ENCODE data around the gene INPPL1. TPM values are rescaled to one million over a fixed set of nuclear protein-coding genes. Genes with fewer than 3 reads are reported as not detected.

INPPL1 gene
- total RNA-seq, 1 experiment from 2014 or later, result 214 TPM

DNA sequence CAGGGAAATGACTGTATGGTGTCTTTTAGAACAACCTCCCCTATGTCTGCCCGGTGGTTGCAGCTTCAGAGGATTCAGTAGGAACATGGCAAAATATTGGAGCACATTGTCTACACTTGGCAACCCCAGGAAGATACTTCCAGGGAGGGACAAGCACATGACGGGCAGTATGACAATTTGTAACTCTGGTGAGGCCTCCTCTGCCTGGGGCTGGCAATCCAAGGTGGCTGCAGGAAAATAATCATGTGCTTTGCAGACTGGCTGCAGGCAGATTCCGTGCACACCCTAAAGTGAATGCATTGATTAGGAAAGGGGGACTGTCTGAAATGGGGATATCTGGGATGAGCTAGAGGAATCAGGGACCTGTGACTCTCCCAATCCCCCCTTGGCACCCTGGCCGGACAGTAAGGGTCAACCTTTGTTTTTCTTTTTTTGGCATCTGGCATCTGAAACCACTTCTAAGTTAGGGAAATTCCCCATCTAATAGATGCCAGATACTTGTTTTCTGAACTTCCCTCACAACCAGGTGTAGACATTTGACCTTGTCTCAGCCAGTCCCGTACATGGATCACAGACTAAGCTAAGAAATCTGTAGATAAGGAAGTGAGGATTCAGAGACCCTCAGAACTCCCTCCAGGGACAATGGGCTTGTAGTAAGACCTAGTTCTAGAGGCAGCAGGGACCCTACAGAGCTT, 29.9 kb downstream of the INPPL1 start:
- TF ChIP-seq, protein P1, sequence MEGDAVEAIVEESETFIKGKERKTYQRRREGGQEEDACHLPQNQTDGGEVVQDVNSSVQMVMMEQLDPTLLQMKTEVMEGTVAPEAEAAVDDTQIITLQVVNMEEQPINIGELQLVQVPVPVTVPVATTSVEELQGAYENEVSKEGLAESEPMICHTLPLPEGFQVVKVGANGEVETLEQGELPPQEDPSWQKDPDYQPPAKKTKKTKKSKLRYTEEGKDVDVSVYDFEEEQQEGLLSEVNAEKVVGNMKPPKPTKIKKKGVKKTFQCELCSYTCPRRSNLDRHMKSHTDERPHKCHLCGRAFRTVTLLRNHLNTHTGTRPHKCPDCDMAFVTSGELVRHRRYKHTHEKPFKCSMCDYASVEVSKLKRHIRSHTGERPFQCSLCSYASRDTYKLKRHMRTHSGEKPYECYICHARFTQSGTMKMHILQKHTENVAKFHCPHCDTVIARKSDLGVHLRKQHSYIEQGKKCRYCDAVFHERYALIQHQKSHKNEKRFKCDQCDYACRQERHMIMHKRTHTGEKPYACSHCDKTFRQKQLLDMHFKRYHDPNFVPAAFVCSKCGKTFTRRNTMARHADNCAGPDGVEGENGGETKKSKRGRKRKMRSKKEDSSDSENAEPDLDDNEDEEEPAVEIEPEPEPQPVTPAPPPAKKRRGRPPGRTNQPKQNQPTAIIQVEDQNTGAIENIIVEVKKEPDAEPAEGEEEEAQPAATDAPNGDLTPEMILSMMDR (conservative IDR thresholded peaks at IDR 0.05), result no peak
- peaks cover 38% of the 10 kb centered on the region for H3K27me3 Mint-ChIP-seq (ENCODE audit: low read depth)

More for the DNA sequence above, 29.9 kb downstream of the INPPL1 start:
- no peak overlapping the region for H2BK20ac ChIP-seq (ENCODE audit: low read depth, low read length, poor library complexity, severe bottlenecking)
- peaks cover 4 to 18% of the 10 kb centered on the region in 2 experiments; a peak in 4 of 5 replicates for H3K9me3 Mint-ChIP-seq
- H3K4ac ChIP-seq (ENCODE audit: low read depth, low read length), result no peak overlapping the region
- no peak overlapping the region for H3K9ac ChIP-seq (ENCODE audit: extremely low read depth, insufficient read length, low read length)
- no peak overlapping the region for H2AFZ ChIP-seq (ENCODE audit: low read length)
- H3K36me3 Mint-ChIP-seq (ENCODE audit: insufficient read depth in 1 of 3, low read depth in 3 of 3), result peaks cover 0 to 9% (median 0%) of the 10 kb centered on the region in 3 experiments; a peak in 2 of 7 replicates
- H3K9me3 ChIP-seq (ENCODE audit: control insufficient read depth, low read depth, low read length), result no peaks in the 10 kb centered on the region
- DNase-seq, result no peak
- H3K23me2 ChIP-seq (ENCODE audit: insufficient read length, low read depth, low read length, poor library complexity, severe bottlenecking), result no peaks in the 10 kb centered on the region
- H3K56ac ChIP-seq (ENCODE audit: insufficient read length, low read depth, low read length), result no peak overlapping the region
- no peak overlapping the region for H3K18ac ChIP-seq (ENCODE audit: insufficient read length, low read depth, low read length)
- no peaks in the 10 kb centered on the region for H4K20me1 ChIP-seq (ENCODE audit: control insufficient read depth, insufficient read depth, insufficient read length)
- no peak overlapping the region for H3K27ac ChIP-seq (ENCODE audit: insufficient read length, low read depth, low read length)
- H2AK5ac ChIP-seq (ENCODE audit: insufficient read length, low read length), result no peak overlapping the region
- H3K4me1 ChIP-seq (ENCODE audit: insufficient read depth, low read length), result no peaks in the 10 kb centered on the region
- H3K27ac Mint-ChIP-seq, result no peak overlapping the region
- H3K79me2 ChIP-seq (ENCODE audit: insufficient read depth, low read length), result no peaks in the 10 kb centered on the region
- H3K14ac ChIP-seq (ENCODE audit: insufficient read depth, low read length), result no peak overlapping the region
- no peak overlapping the region for H4K5ac ChIP-seq (ENCODE audit: insufficient read length, low read depth, low read length)
- no peak overlapping the region for H2BK12ac ChIP-seq (ENCODE audit: insufficient read length, low read depth, low read length)
- peaks cover 3% of the 10 kb centered on the region; the same call in 1 of the 2 replicates for H3K27me3 ChIP-seq (ENCODE audit: insufficient read depth, low read length)
- no peaks in the 10 kb centered on the region for H3K4me1 Mint-ChIP-seq
- H2BK5ac ChIP-seq (ENCODE audit: insufficient read length, low read length), result no peak overlapping the region
- H4K8ac ChIP-seq (replicated peaks; ENCODE audit: insufficient read length, low read depth, low read length), result no peak overlapping the region
- H3K79me1 ChIP-seq (ENCODE audit: insufficient read depth, low read depth, low read length, poor library complexity, severe bottlenecking), result no peaks in the 10 kb centered on the region
- WGBS (ENCODE audit: extremely low coverage, insufficient read length, low lambda C conversion rate), result no CpG with 5 or more reads among the region's 5 CpGs
- no peak overlapping the region for H2BK15ac ChIP-seq (ENCODE audit: low read depth, low read length)
- no peak overlapping the region for H3K23ac ChIP-seq (ENCODE audit: insufficient read length, low read depth, low read length)
- no peak overlapping the region for H4K91ac ChIP-seq (ENCODE audit: insufficient read length, low read depth, low read length)
- no peak overlapping the region for H3K4me2 ChIP-seq (ENCODE audit: insufficient read depth, insufficient read length, low read length)
- H3T11ph ChIP-seq (ENCODE audit: low read length), result no peak overlapping the region
- no peak overlapping the region for H3K4me3 Mint-ChIP-seq
- no peak overlapping the region for H2BK120ac ChIP-seq (ENCODE audit: low read depth, low read length, poor library complexity, severe bottlenecking)
